Measurements from ENCODE around the gene PTGFRN.

Gene PTGFRN

DNA sequence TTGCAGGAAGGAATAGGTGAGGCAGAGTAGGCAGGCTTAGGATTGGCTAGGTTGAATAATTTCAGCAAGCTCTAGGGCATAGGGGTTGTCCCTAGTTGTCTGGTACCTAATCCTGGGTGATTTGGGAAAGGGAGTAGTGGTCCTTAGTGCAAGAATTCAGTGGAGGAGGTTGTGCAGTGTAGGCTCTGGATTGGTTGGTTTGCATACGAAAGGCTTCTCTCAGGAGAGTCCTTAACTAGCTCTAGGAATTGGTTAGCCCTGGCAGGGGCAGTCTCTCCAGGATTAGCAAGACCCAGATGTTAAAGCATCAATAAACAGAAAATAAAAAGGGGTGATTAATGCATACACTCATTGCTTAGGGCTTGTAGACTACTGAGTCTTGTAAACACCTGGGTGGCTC lies 82.2 kb downstream of the PTGFRN start:
- FAIRE-seq (no peak), DNase-seq (ENCODE audit: low spot score) (no peak)

DNA sequence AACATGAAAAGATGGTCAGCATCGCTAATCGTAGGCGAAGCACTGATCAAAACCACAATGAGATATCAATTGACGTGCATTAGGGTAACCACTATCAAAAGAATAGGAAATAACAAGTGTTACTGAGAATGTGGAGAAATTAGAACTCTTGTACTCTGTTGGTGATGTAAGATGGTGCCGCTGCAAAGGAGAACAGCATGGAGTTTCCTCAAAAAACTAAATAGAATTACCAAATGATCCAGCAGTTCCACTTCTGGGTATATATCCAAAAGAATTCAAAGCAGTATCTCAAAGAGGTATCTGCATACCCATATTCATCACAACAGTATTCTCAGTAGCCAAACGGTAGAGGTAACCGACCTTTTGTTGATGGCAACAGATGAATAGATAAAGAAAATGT lies 83.6 kb downstream of the PTGFRN start:
- no peak for DNase-seq (ENCODE audit: low spot score)
- no peak for FAIRE-seq

DNA sequence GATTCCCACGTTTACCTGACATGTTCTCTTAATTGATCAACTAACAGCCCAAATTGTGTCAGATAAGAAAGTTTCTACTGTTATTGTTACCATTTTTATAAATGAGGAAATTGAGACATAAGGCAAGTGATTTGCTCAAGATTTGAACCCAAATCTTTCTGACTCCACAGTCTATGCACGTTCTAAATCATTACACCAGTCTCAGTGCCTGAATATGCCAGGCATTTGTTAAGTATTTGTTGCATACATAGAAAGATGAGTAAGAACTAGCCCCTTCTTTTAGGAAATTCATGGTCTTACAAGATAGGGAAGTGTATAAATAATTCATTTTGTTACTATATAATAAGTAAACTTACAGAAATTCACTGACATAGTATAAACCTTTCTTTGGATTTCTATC lies 84.7 kb downstream of the PTGFRN start:
- DNase-seq (ENCODE audit: low spot score), result no peak
- FAIRE-seq, result no peak

GRCh38 chr1:116997066-116997465 lies 87.3 kb downstream of the PTGFRN start:
- DNase-seq (ENCODE audit: low spot score) (peak; percentile 77), FAIRE-seq (peak; percentile 93)

- FAIRE-seq (peak; percentile 78), DNase-seq (ENCODE audit: low spot score) (peak; percentile 69)
These were observed 87.9 kb downstream of the PTGFRN start for GRCh38 chr1:116997636-116998035.

DNA sequence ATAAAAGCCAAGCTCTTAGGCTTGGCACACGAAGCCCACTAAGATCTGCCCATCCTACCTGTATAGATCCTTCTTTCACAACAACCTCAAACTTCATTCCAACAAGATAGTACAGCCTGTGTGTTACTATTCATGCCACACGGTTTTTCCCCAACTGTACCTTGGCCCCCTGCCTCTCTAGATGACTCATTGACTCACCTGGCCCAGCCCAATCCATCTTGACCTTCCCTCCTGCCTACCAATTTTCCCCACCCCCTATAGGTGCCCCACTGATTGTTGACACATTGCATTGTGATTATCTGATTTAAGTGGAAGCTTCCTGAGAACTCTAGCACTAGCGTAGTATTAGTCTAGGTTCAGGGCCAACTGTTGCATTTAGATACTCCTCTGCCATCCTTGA lies 89.9 kb downstream of the PTGFRN start:
- FAIRE-seq (no peak), DNase-seq (ENCODE audit: low spot score) (no peak)

GRCh38 chr1:117000142-117000541 lies 90.4 kb downstream of the PTGFRN start:
- FAIRE-seq (no peak), DNase-seq (ENCODE audit: low spot score) (no peak)

DNA sequence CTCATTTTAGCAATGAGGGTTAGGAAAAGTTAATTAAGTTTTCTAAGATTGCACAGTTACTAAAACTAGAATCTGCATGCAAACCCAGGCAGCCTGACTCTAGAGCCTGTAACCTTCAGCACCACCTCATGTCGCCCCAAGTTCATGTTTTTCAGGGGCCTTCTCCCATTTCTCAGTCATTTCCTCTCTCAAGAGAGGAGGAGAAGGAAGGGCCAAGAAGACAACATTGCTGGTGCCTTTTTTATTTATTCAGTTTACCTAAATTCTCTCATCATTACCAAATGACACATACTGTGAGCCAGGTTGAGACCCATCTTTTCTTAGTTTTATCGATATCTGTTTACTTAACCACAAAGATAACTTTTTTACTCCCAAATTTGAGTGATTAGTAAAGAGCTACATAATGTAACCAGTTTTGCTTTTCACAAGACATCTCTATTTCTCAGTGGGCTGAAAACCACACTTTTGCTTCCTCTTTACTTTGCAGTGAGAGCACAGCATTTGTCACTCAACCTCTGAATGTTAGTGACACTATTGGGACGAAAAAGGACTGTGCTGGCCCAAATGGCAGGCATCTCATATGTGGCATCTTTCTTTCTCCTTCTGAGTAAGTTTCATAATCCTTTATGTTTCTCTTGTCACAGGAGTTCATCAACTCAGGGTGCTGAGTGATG lies 91.7 kb downstream of the PTGFRN start, which contains the start of gene CD101:
Gene CD101 (plus strand): TSS at position 507 of the 674 bp plus-strand sequence. CDS start 58 bp downstream, at position 565.
- FAIRE-seq, result no peak
- DNase-seq (ENCODE audit: low spot score), result no peak

- DNase-seq (ENCODE audit: low spot score) (peak; percentile 7), FAIRE-seq (peak; percentile 90)
These were observed 93.6 kb downstream of the PTGFRN start for GRCh38 chr1:117003223-117003875.

DNA sequence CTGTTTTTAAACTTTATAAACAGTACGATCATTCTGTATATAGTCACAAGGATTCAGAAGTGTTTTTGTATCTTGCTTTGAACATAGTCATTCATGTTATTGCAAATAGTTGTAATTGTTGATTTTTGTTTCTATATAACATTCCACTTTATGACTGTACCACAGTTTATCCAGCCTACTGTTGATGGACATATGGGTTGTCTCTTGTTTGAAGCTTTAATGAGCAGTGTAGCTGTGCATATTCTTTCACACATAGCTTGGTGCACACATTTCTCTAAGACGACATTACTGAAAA lies 98.0 kb downstream of the PTGFRN start:
- DNase-seq (ENCODE audit: low spot score) (no peak), FAIRE-seq (no peak)

DNA sequence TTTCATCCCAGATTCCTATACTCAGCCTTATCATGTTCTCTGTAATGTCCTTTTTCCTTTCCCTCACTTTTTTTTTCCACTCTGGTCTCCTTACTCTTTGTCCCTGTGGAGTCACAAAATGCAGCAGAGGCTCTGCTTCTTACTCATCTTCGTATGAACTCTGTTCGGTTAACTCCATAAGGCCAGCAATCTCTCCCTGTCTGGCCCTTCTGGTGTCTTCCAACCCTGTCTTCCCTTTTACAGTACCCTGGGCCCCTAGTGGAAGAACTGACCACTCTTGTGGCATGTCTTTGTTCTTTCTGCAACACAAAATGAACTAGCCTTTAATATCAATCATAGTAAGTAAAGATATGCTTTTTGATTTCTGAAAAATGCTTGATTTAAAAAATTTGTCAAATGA lies 98.9 kb downstream of the PTGFRN start:
- no peak for DNase-seq (ENCODE audit: low spot score)
- FAIRE-seq, result no peak

GRCh38 chr1:117009132-117009531 lies 99.4 kb downstream of the PTGFRN start:
- FAIRE-seq (no peak), DNase-seq (ENCODE audit: low spot score) (no peak)

GRCh38 chr1:117010310-117010969 lies 100.7 kb downstream of the PTGFRN start:
- DNase-seq (ENCODE audit: low spot score), result no peak
- FAIRE-seq, result no peak

GRCh38 chr1:117011334-117011733 lies 101.6 kb downstream of the PTGFRN start:
- DNase-seq (ENCODE audit: low spot score), result no peak
- no peak for FAIRE-seq

DNA sequence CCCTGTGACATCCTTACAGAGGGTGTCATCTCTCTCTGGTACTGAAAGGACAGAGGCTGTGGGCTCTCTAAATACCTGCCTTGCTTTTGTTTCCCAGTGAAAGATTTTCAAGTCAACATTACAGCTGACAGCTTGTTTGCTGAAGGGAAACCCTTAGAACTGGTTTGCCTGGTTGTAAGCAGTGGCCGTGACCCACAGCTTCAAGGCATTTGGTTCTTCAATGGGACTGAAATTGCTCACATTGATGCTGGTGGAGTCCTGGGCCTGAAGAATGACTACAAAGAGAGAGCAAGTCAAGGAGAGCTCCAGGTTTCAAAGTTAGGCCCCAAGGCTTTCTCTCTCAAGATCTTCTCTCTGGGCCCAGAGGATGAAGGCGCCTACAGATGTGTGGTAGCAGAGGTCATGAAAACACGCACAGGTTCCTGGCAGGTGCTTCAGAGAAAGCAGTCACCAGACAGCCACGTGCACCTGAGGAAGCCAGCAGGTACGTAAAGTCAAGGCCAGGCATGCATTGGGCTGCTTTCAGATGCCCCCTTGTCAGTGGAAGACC lies 103.7 kb downstream of the PTGFRN start:
- DNase-seq (ENCODE audit: low spot score), result no peak
- no peak for FAIRE-seq

DNA sequence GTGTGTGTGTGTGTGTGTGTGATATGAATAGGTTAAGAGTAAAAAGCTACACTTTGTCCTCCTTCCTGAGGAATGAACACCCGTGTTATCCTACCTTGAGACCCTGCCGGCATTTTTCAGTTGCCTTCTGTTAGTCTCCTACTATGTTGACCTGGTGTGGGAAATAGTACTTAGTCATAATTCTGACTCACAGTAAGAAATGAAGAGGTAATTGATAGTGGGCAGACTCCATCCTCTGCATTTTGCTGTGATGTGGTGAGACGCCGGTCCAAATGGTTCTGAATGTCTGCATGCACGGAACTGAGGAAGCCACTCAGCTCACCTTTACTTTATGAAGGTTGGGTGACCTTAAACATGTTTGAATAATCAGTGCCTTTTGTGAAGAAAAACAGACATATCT lies 104.5 kb downstream of the PTGFRN start:
- peak; percentile 56 for FAIRE-seq
- peak; percentile 41 for DNase-seq (ENCODE audit: low spot score)

DNA sequence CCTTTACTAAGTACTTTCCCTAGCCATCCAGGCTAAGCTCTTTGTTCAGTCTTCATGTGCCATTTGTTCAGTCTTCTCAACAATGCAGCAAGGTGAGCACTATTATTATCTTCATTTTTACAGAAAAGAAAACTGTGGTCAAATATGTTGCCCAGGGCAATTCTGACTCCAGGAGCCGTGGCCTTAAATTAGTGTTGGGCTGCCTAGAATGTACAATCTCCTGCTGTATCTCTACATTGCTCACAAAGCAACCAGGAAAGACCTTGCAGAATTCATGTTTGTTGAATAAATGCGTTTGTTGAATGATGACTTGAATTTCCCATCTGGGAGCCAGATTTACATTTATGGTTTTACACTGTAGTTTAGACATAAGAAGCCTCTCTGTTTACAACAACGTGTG lies 106.0 kb downstream of the PTGFRN start:
- FAIRE-seq (no peak), DNase-seq (ENCODE audit: low spot score) (no peak)

DNA sequence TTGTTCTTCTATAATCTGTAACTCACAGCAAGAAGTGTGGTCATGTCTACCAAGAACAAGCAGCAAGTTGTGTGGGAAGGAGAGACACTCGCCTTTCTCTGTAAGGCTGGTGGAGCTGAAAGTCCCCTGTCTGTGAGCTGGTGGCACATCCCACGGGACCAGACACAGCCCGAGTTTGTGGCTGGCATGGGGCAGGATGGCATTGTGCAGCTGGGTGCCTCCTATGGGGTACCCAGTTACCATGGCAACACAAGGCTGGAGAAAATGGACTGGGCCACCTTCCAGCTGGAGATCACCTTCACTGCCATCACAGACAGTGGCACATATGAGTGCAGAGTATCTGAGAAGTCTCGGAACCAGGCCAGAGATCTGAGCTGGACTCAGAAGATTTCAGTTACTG lies 107.3 kb downstream of the PTGFRN start:
- FAIRE-seq (no peak), DNase-seq (ENCODE audit: low spot score) (no peak)

- FAIRE-seq (no peak), DNase-seq (ENCODE audit: low spot score) (no peak)
These were observed 107.9 kb downstream of the PTGFRN start for GRCh38 chr1:117017648-117018047.

GRCh38 chr1:117020526-117021156 lies 110.9 kb downstream of the PTGFRN start:
- no peak for DNase-seq (ENCODE audit: low spot score)
- no peak for FAIRE-seq

DNA sequence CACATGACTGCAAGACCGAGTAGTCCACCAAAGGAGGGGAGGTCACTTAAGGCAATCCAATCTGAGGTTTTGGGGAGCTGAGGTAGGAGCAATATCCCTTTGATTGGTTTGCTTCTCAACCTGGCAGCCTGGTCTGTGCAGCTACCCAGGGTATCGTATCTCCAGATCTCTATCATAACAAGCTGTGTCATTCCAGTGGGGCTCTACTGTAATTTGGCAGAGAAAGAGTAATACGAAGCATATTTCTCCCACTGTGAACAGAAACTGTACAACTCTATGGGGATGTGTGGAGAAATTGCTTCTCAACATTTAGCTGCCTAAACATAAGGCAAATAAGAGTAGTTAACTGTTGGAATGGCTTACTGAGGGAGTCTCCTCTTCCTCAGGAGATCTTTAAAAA lies 112.4 kb downstream of the PTGFRN start:
- FAIRE-seq (no peak), DNase-seq (ENCODE audit: low spot score) (no peak)

- no peak for FAIRE-seq
These were observed 115.9 kb downstream of the PTGFRN start for GRCh38 chr1:117025568-117025967.

More at GRCh38 chr1:117025568-117025967, 115.9 kb downstream of the PTGFRN start:
- DNase-seq (ENCODE audit: low spot score), result no peak
